ENCODE data around the gene TSEN34. TPM values are rescaled to one million over a fixed set of nuclear protein-coding genes. Genes with fewer than 3 reads are reported as not detected.
"Not testable (repeated sequence)": the region's sequence is repeated elsewhere in the genome, so short reads cannot be mapped to it uniquely, and the experiment has no call there.

Gene TSEN34
- total RNA-seq, 1 donor from 2014 or later, result 8.9 TPM

DNA sequence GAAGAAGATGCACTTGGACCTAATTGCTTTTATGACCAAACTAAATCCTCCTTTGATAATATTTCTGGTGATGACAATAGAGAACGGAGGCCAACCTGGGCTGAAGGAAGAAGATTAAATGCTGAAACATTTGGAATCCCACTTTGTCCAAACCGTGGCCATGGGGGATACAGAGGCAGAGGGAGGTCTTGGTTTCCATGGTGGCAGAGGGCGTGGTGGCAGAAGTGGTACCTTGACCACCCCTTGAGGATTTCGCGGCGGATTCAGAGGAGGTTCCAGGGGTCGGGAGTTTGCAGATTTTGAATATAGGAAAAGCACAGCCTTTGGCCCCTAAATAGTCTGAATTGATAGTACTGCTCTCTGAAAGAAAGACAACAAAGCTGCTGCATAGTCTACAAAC, 38.9 kb downstream of the TSEN34 start:
- intact Hi-C loops (cut with micrococcal nuclease), result no loop called here

DNA sequence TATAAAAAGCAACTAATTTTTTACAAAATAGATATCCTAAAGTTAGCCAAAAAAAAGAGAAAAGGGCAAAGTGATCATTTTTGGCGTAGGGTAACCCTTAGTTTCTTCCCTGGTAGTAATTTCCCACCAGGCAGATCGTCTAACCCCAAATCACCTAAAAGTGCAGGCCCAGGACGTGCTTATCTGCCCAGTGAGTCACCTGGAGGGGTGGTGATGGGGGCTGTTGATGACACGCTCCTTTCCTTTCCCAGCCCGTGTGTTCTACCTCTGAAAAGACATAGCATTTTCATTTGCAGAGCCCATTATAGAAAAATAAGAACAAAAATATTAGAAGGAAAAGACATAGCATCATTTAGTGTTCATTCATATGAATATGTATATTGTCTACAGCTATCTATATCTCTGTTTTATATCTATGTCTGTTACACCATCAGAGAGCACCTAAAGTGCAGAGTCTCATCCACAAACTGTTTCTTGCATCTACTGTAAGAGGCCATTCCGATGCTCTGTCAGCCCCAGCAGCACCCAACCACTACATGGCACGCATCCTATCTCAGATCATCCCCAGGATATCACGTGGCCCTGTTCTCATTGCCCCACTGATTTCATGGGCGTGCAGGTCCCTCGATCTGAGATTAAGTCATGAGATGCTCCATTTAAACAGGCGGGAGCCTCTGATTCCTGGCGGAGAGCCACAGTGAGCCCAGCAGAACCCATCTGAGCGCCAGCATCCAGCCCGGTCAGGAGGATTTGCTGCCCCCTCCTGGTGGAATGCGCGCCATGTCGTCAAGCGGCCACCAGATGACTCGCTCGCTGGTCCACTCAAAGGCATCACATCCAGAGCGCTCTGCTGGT, 40.2 kb downstream of the TSEN34 start:
- intact Hi-C loops (cut with micrococcal nuclease), result loop anchor here (1.0 kb wide), 1 partner anchor 63 kb away; no protein-coding TSS in a partner anchor

DNA sequence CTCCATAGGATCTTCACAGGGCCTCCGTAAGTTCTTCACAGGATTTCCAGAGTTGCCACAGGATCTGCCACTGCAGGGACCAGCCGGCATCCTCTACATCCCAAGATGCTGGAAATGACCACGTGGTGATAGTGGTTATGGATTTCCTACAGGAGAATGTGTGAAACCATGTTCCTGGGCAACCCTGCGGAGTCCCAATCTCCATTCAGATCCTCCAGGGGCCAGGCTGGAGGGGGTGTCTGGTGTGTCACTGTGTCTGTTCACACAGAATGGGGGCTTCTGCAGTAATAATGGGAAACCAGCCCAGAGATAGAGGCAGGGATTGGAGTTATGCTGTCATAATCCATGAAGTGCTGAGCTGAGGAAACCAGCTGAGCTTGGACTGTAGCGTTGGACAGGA, 42.8 kb downstream of the TSEN34 start:
- intact Hi-C loops (cut with micrococcal nuclease), result no loop called here

DNA sequence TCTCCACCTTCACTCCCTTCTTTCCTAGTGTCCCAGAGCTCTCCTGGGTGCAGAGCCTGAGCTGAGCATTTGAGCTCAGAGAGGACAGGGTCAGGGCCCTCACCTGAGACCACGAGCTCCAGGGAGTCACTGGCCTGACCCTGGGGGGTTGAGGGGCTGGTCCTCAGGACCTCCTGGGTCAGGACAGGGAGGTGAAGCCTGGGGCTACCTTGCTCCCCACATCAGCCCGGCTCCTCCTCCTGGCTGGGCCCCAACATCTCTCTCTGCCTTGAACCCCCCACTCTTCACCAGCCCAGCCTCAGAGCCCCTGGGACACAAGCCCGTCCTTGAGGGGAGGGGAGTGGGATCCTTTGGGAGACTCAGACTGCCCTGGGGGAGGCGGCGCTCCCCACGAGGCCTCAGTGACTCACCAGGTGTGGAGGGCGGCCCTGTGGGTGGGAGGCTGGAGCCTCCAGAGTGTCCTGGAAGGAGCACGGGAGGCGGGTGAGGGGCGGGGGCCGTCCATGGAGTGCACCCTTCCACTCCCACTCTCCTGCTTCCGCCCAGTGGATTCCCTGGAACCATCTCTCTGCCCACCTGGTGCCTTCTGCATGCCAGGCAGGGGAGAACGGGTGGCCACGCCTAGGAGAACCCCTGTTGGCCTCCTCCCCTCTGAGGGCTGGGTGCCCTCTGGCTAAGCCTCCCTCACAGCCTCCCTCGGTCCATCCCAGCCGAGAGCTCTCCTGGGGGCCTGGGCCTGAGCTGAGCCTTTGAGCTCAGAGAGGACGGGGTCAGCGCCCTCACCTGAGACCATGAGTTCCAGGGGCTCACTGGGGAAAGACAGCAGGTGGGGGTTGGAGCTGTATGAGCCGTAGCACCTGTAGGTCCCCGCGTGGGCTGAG, 48.6 kb downstream of the TSEN34 start:
- intact Hi-C loops (cut with micrococcal nuclease), result not testable (repeated sequence)

DNA sequence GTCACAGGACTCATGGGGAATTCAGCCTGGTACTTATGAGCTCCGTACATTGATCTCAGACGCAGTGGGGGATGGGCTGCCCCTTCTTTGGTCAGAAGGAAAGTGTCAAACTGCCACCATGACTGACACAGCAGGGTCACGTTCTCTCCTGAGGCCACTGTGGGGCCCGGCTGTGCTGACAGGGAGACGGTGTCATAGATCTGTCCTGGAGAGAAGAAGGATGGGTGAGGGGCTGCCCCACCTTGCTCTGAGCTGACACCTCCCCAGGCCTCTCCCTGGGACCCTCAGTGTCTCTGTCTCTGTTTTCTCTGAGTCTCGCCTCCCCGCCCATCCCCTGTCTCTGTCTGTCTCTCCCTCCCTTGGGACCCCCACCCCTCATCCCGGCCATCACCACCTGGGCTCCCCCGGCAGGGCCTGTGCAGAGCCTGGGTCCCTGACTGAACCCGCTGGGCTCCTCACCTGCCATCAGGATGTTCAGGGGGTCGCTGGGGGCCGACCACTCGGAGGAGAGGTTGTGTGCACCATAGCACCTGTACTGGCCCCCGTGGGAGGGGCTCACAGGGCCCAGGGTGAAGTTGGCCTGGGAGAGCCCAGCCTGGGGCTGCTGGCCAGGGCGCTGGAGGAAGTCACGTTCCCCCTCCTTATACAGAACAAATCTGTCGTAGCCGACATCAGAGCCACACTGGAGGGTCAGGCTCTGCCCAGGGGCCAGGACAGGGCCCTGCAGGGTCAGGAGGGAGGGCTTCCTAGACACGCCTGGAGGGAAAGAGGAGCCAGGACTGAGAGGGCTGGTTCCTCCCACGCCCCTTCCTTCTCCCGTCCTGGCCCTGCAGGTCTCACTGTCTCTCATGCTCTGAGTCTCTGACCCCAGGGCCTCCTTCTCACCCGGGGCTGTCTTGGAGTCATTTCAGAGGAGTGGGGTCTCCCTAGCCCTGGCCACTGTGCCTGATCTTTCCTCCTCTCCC, 49.5 kb downstream of the TSEN34 start:
- intact Hi-C loops (cut with micrococcal nuclease), result not testable (repeated sequence)

DNA sequence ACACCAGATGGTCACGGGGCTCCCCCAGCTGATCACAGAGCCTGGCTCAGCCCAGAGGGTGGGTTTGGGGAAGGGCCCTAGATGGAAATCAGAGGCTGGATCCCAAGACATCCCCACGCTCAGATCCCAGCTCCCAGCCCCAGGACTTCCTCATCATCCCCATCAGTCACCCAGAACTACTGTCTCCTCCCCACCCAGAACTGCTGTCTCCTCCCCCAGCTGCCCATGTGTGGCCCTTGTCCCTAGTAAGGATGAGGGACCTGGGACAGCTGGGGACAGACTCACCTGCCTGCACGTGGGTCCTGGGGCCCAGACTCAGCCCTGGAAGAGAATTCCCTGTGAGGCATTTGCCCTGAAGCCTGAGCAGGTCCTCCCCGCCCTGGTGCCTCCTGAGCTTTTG, 51.1 kb downstream of the TSEN34 start:
- intact Hi-C loops (cut with micrococcal nuclease), result not testable (repeated sequence)

DNA sequence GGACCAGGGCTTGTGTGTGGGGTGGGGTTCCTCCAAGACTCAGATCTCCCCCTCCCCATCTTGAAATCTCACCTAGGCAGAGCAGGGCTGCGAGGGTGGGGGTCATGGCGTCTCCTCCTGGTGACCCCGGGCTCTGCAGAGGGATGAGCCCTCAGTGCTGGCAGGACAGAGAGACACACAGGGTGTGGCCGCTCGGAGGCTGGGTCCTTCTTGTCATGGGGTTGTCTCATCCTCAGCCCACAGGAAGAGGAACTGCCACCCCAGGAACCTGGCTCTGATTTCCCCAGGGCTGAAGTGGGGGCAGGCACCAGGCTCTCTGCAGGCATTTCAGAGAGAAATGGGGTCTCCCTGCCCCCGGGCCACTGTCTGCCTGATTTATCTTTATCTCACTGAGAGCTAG, 51.5 kb downstream of the TSEN34 start, which contains the start of gene LILRA6:
LILRA6 (minus strand) TSS at position 145 of the 400 bp plus-strand sequence.
- intact Hi-C loops (cut with micrococcal nuclease), result not testable (repeated sequence)

DNA sequence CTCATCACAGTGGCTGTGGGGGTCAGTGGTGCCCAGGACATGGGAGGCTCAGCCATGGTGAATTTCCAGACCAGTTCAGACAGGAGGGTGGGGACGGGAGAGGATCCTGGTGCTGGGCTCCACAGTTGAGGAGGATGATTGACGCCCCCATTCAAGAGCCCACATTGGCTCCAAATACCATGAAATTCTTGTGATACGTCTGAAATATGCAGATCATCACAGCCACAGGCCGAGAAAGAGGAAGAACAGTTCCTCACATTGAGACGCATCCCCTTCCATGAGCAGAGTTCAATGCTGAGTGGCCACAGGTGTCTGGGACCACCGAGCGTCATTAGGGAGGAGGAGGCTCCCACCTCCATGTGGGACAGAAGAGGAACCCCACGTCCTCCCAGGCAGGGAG, 52.7 kb downstream of the TSEN34 start:
- intact Hi-C loops (cut with micrococcal nuclease), result not testable (repeated sequence)

Other genes with a start within 250 kb of the TSEN34 start
- gene CACNG8, start 228.4 kb upstream of the TSEN34 start, total RNA-seq, result not detected in 2 replicates
- not detected in 2 replicates for gene CACNG6, start 199.7 kb upstream of the TSEN34 start, total RNA-seq
- not detected in 2 replicates for gene VSTM1, start 127.4 kb upstream of the TSEN34 start, total RNA-seq
- not detected in 2 replicates for gene TARM1, start 109.9 kb upstream of the TSEN34 start, total RNA-seq
- gene OSCAR, start 90.5 kb upstream of the TSEN34 start, total RNA-seq, result 0.14 TPM in 1 of 2 replicates, not detected in the other
- gene NDUFA3, start 88.5 kb upstream of the TSEN34 start, total RNA-seq, result 109 and 114 TPM in 2 replicates
- gene TFPT, start 75.7 kb upstream of the TSEN34 start, total RNA-seq, result 32.0 and 38.2 TPM in 2 replicates
- gene PRPF31, start 75.6 kb upstream of the TSEN34 start, total RNA-seq, result 71.3 and 75.9 TPM in 2 replicates
- gene CNOT3, start 53.5 kb upstream of the TSEN34 start, total RNA-seq, result 61.0 and 61.1 TPM in 2 replicates
- 6.4 and 7.0 TPM in 2 replicates for gene LENG1, start 31.6 kb upstream of the TSEN34 start, total RNA-seq
- 3.5 and 3.9 TPM in 2 replicates for gene TMC4, start 18.1 kb upstream of the TSEN34 start, total RNA-seq
- 107 and 115 TPM in 2 replicates for gene MBOAT7, start 1.7 kb upstream of the TSEN34 start, total RNA-seq
- 1,209 and 1,241 TPM in 2 replicates for gene RPS9, start 9.6 kb downstream of the TSEN34 start, total RNA-seq
- gene LILRB3, start 31.7 kb downstream of the TSEN34 start, total RNA-seq, result 0.14 and 0.61 TPM in 2 replicates
- gene LILRA6, start 51.5 kb downstream of the TSEN34 start, total RNA-seq, result 0.20 TPM in 1 of 2 replicates, not detected in the other
- not detected in 2 replicates for gene LILRB5, start 66.0 kb downstream of the TSEN34 start, total RNA-seq
- gene LILRB2, start 89.8 kb downstream of the TSEN34 start, total RNA-seq, result not detected in 2 replicates
- gene LILRA5, start 121.9 kb downstream of the TSEN34 start, total RNA-seq, result not detected in 2 replicates
- not detected in 2 replicates for gene LILRA4, start 147.9 kb downstream of the TSEN34 start, total RNA-seq
- gene LAIR1, start 173.6 kb downstream of the TSEN34 start, total RNA-seq, result 81.2 and 82.9 TPM in 2 replicates
- 0.80 and 1.1 TPM in 2 replicates for gene TTYH1, start 224.2 kb downstream of the TSEN34 start, total RNA-seq

Measured in T-helper 2 cell treated with Interferon-gamma antibody and Interleukin-4, amounts not matched to agents 100 ng/mL and 5 ng/mL, for 36 hours (primary cell).